ENCODE results near the gene EDAR. TPM values are rescaled to one million over a fixed set of nuclear protein-coding genes. Genes with fewer than 3 reads are reported as not detected.

EDAR gene
- total and polyA plus RNA-seq, 9 donors: 0.04 to 1.1 (median 0.08) TPM

- no peaks in the 10 kb centered on the region for H3K9me3 ChIP-seq (replicated peaks; ENCODE audit: control insufficient read depth, low read depth, low read length)
- H3K4me1 ChIP-seq (ENCODE audit: control insufficient read depth, insufficient read depth, low read length): peaks cover 29% of the 10 kb centered on the region
- no peak for DNase-seq
- 60% methylated on average over 6 of the region's 7 CpGs for WGBS (ENCODE audit: insufficient coverage)
- no peak overlapping the region for H3K4me3 ChIP-seq (ENCODE audit: low read length)
- no peak overlapping the region for H3K27ac ChIP-seq (ENCODE audit: low read length)
- H3K27me3 ChIP-seq (ENCODE audit: control insufficient read depth, insufficient read depth, low read length): peaks cover 7% of the 10 kb centered on the region
- no peaks in the 10 kb centered on the region for H3K36me3 ChIP-seq (ENCODE audit: control insufficient read depth, insufficient read depth, low read length)
Measured at GRCh38 chr2:108920686-108921085, 68.3 kb downstream of the EDAR start.

DNA sequence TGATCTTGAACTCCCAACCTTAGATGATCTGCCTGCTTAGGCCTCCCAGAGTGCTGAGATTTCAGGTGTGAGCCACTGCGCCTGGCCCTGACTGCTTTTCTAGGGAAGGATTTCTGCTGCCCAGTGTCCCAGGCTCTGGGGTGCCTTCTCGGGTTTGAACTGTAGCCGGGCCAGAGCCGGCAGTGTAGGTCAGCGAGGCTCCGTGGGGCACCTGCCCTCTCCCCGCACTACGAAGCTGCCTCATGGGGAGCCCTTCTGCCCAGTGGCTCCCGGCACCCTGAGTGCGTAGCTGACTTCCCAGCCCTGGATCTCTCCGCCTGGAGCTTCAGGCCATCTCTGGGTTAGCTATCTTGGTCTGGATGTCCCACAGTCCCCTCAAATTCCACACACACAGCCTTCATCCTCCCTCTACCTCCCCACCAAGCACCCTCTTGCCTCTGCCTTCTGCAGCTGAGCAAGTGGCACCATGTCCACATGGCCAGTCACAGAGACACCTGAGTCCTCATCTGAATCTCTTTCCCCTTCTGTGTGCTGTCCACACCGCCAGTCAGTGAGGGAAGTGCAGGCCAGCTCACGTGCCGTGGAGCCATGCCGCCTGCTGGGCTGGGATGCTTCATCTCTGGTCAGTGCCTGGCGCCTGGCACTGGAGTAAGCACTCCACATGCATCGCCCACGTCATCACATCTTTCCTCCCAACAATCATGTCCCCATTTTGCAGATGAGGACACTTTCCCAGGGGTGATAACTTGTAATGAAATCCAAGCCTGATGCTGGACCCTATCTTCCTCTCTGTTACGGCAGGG lies 69.2 kb downstream of the EDAR start:
- Histone ChIP-seq H3K36me3 (ENCODE audit: control insufficient read depth, insufficient read depth, low read length) (no peaks in the 10 kb centered on the region), H3K27me3 (ENCODE audit: control insufficient read depth, insufficient read depth, low read length) (peaks cover 7% of the 10 kb centered on the region), H3K4me3 (ENCODE audit: low read length) (no peak overlapping the region), H3K27ac (ENCODE audit: low read length) (no peak overlapping the region), H3K9me3 (replicated peaks; ENCODE audit: control insufficient read depth, low read depth, low read length) (no peaks in the 10 kb centered on the region), H3K4me1 (ENCODE audit: control insufficient read depth, insufficient read depth, low read length) (peaks cover 29% of the 10 kb centered on the region)
- 92% methylated on average over 17 of the region's 19 CpGs for WGBS (ENCODE audit: insufficient coverage)
- DNase-seq: no peak

- Histone ChIP-seq H3K36me3 (ENCODE audit: control insufficient read depth, insufficient read depth, low read length) (no peaks in the 10 kb centered on the region), H3K27me3 (ENCODE audit: control insufficient read depth, insufficient read depth, low read length) (peaks cover 7% of the 10 kb centered on the region), H3K27ac (ENCODE audit: low read length) (no peak overlapping the region), H3K9me3 (replicated peaks; ENCODE audit: control insufficient read depth, low read depth, low read length) (no peaks in the 10 kb centered on the region), H3K4me3 (ENCODE audit: low read length) (no peak overlapping the region), H3K4me1 (ENCODE audit: control insufficient read depth, insufficient read depth, low read length) (peaks cover 22% of the 10 kb centered on the region)
- 82% methylated on average over 14 of the region's 14 CpGs for WGBS (ENCODE audit: insufficient coverage)
- DNase-seq: no peak
Measured at GRCh38 chr2:108918941-108919341, 70.1 kb downstream of the EDAR start.

DNA sequence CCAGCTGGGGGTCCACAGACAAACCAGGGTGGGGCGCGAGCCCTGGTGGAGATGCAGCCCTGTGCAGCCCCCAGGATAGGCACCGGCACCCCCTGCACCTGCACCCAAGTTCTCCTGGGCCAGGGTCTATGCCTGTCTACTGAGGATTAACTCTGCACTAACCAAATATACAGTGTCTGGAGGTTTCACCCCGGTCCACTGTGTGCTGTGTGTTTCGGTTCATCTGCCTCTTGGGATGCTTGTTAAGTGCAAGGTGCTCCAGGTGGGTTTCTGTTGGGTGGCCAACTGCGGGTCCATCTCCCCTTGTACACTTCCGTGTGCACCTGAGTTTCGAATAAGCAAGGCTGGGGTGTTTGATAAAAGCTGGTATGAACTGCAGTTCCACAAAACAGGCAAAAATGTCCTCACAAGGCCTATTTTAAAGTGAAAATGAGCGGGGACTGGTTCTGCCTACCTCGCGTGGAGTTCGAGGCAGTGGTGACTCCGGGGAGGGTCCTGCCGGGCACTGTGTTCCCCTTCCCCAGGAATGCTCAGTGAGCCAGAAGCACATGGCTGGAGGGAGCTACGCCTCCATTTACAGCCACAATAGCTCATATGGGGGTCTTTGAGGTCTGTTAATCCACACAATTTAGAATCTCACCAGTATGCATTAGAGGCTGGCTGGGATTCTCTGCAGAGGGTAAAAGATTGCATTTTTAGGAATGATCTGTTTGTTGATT lies 70.7 kb downstream of the EDAR start:
- no peak overlapping the region for H3K27ac ChIP-seq (ENCODE audit: low read length)
- peaks cover 16% of the 10 kb centered on the region for H3K4me1 ChIP-seq (ENCODE audit: control insufficient read depth, insufficient read depth, low read length)
- no peaks in the 10 kb centered on the region for H3K36me3 ChIP-seq (ENCODE audit: control insufficient read depth, insufficient read depth, low read length)
- WGBS (ENCODE audit: insufficient coverage): 83% methylated on average over 5 of the region's 15 CpGs
- H3K27me3 ChIP-seq (ENCODE audit: control insufficient read depth, insufficient read depth, low read length): peaks cover 7% of the 10 kb centered on the region
- no peak overlapping the region for H3K4me3 ChIP-seq (ENCODE audit: low read length)
- H3K9me3 ChIP-seq (replicated peaks; ENCODE audit: control insufficient read depth, low read depth, low read length): no peaks in the 10 kb centered on the region
- no peak for DNase-seq

- H3K4me3 ChIP-seq (ENCODE audit: low read length): no peak overlapping the region
- no CpG with 5 or more reads among the region's 5 CpGs for WGBS (ENCODE audit: insufficient coverage)
- no peak for DNase-seq
- no peak overlapping the region for H3K27ac ChIP-seq (ENCODE audit: low read length)
- peaks cover 14% of the 10 kb centered on the region for H3K4me1 ChIP-seq (ENCODE audit: control insufficient read depth, insufficient read depth, low read length)
- no peaks in the 10 kb centered on the region for H3K36me3 ChIP-seq (ENCODE audit: control insufficient read depth, insufficient read depth, low read length)
- H3K27me3 ChIP-seq (ENCODE audit: control insufficient read depth, insufficient read depth, low read length): peaks cover 7% of the 10 kb centered on the region
- no peaks in the 10 kb centered on the region for H3K9me3 ChIP-seq (replicated peaks; ENCODE audit: control insufficient read depth, low read depth, low read length)
Measured at GRCh38 chr2:108917526-108917925, 71.5 kb downstream of the EDAR start.

DNA sequence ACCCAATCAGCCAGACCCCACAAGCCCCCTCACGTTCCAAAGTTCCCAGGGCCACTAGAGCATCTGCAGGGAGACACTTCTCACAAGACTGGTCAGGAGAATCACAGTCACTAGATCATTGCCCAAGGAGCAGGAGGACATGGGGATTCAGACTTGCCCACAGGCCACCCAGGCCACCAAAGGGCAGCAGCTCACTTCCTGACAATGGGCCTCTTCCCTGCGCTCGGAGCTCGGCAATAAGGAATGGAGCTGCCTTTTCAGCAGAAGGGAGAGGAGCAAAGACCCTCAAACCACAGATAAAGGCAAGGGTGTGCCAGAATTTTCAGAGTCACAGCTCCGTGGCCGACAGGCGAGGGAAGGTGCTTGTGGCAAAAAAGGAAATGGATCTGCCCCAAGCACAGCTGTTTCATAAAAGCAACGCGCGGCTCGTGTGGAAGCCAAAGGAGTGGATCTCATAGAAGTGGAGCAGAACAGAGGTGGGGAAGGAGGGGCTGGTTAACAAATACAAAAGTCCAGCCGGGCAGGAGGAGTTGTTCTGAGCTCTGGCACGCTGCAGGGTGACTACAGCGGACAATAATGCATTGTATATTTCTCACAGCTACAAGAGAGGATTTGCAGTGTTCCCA lies 72.1 kb downstream of the EDAR start:
- Histone ChIP-seq H3K4me1 (ENCODE audit: control insufficient read depth, insufficient read depth, low read length) (peaks cover 10% of the 10 kb centered on the region), H3K4me3 (ENCODE audit: low read length) (no peak overlapping the region), H3K36me3 (ENCODE audit: control insufficient read depth, insufficient read depth, low read length) (no peaks in the 10 kb centered on the region), H3K27ac (ENCODE audit: low read length) (no peak overlapping the region), H3K9me3 (replicated peaks; ENCODE audit: control insufficient read depth, low read depth, low read length) (no peaks in the 10 kb centered on the region), H3K27me3 (ENCODE audit: control insufficient read depth, insufficient read depth, low read length) (peaks cover 7% of the 10 kb centered on the region)
- peak; percentile 28 for DNase-seq
- 39% methylated on average over 8 of the region's 14 CpGs for WGBS (ENCODE audit: insufficient coverage)

DNA sequence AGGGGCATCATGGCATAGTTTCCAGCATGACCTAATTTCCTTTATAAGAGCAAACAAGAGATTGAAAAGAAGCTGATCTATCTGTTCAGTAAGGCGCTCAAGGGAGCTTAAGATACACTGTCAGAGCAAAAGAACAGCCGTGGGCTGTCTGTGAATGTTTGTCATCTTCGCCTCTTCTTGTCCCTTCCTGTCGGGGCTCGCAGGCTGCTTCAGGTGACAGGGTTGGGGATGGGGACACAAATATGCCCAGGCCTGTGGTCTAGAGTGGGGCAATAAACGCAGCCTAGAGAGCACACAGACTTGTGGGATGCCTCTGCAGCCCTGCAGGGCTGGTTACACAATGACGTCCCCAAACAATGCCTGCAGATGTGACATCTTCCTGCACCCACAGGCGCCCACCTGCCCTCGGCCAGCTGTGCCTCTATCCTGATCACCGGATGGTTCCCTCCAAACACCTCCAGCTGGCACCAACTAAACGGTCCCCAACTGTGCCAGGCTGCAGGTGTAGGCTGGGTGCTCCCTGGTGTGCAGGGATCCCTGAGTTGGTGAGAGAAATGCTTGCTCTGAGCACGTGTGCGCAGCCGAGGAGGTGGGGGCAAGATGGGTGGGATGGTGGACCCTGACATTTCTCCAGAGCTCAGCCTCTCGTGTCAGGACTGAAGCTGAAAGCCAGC lies 72.8 kb downstream of the EDAR start:
- no peaks in the 10 kb centered on the region for H3K9me3 ChIP-seq (replicated peaks; ENCODE audit: control insufficient read depth, low read depth, low read length)
- H3K27me3 ChIP-seq (ENCODE audit: control insufficient read depth, insufficient read depth, low read length): peaks cover 7% of the 10 kb centered on the region
- no peaks in the 10 kb centered on the region for H3K36me3 ChIP-seq (ENCODE audit: control insufficient read depth, insufficient read depth, low read length)
- 75% methylated on average over 11 of the region's 15 CpGs for WGBS (ENCODE audit: insufficient coverage)
- no peak overlapping the region for H3K27ac ChIP-seq (ENCODE audit: low read length)
- no peak for DNase-seq
- no peak overlapping the region for H3K4me3 ChIP-seq (ENCODE audit: low read length)
- H3K4me1 ChIP-seq (ENCODE audit: control insufficient read depth, insufficient read depth, low read length): peaks cover 10% of the 10 kb centered on the region

DNA sequence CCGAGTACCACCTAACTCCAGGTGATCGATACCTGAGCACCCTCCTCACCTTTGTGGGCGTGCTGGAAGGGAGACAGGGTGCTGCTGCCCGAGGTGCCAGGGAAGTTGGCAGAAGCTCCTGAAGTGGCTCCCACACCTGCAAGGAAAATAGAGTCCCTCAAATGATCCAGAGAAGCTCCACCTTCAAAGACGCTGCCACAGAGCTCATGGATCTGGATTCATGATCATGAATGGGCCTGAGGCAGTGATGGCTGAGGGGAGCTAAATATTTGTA lies 76.5 kb downstream of the EDAR start:
- H3K4me1 ChIP-seq (ENCODE audit: control insufficient read depth, insufficient read depth, low read length): peaks cover 39% of the 10 kb centered on the region
- no peak for DNase-seq
- no peak overlapping the region for H3K4me3 ChIP-seq (ENCODE audit: low read length)
- no peaks in the 10 kb centered on the region for H3K9me3 ChIP-seq (replicated peaks; ENCODE audit: control insufficient read depth, low read depth, low read length)
- peaks cover 3% of the 10 kb centered on the region for H3K27me3 ChIP-seq (ENCODE audit: control insufficient read depth, insufficient read depth, low read length)
- WGBS (ENCODE audit: insufficient coverage): 67% methylated on average over 2 of the region's 5 CpGs
- H3K36me3 ChIP-seq (ENCODE audit: control insufficient read depth, insufficient read depth, low read length): no peaks in the 10 kb centered on the region
- no peak overlapping the region for H3K27ac ChIP-seq (ENCODE audit: low read length)

DNA sequence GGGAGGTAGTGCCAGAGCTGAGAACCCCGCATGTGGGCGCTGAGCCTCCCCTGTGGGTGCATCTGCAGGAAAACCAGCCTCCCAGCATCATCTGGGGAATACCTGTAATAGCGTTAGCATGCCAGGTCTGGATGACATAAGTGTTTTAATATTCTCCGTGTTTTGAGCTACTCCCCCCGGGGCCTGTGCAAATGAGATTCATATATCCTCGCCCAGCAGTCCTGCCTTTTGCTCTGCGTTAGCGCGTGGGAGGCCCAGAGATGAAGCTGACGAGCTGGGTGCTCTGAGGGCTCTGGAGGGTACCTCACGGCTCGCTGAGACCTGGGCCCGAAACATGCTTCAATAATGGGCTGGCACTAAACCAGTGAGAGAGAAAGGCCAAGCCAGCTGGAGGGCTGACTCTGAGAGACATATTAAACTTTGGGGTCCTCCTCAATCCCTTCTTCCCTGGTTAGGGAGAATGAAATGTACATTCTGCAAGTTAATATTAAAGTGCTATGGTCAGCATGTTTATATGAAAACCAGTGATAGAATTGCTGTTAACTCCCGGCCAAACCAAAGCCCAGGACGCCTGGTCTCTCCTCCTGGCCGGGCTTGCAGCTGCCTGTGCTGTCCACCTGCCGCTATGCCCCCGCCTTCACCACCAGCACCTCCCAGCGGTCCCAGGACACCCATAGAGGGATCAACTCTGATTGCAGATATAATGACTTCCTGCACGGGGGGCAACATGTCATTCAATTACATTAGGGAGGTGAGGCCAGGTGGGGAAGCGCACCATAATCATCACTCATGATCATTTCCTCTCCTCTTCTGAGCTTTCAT lies 77.0 kb downstream of the EDAR start:
- Histone ChIP-seq H3K9me3 (replicated peaks; ENCODE audit: control insufficient read depth, low read depth, low read length) (no peaks in the 10 kb centered on the region), H3K27ac (ENCODE audit: low read length) (no peak overlapping the region), H3K4me3 (ENCODE audit: low read length) (no peak overlapping the region), H3K27me3 (ENCODE audit: control insufficient read depth, insufficient read depth, low read length) (peaks cover 3% of the 10 kb centered on the region), H3K36me3 (ENCODE audit: control insufficient read depth, insufficient read depth, low read length) (no peaks in the 10 kb centered on the region), H3K4me1 (ENCODE audit: control insufficient read depth, insufficient read depth, low read length) (peaks cover 34% of the 10 kb centered on the region)
- no peak for DNase-seq
- 55% methylated on average over 14 of the region's 21 CpGs for WGBS (ENCODE audit: insufficient coverage)
